Astrocyte (in vitro differentiated cells and primary cell): Measurements from ENCODE around the gene C10orf90. TPM values are rescaled to one million over a fixed set of nuclear protein-coding genes. Genes with fewer than 3 reads are reported as not detected.

Experiments
- DNase-seq: peaks from one replicate; pipeline ENCODE4 v3.0.0-alpha.2; 2010; ENCODE audit warnings: low read depth
- FAIRE-seq: peaks from 2 replicates; lab custom pipeline; 2011; peaks lifted over from hg19 to GRCh38; lab: Jason Lieb, UNC
- H2AFZ ChIP-seq: 2 replicates; pipeline ENCODE4 v1.6.0; 2012; ENCODE audit warnings: low read depth, low read length, inconsistent platforms
- H3K27ac ChIP-seq: 2 replicates; pipeline ENCODE4 v1.5.1; 2011; ENCODE audit warnings: low read depth, low read length, inconsistent platforms
- H3K27me3 ChIP-seq: 2 replicates; pipeline ENCODE4 v1.6.0; 2011; ENCODE audit warnings: low read length, inconsistent platforms; ENCODE audit not compliant: insufficient read depth
- H3K36me3 ChIP-seq: 2 replicates; pipeline ENCODE4 v1.5.1; 2011; ENCODE audit warnings: low read length, inconsistent platforms; ENCODE audit not compliant: insufficient read depth
- H3K4me1 ChIP-seq: 2 replicates; pipeline ENCODE4 v1.5.1; 2011; ENCODE audit warnings: low read length, inconsistent platforms; ENCODE audit not compliant: insufficient read depth
- H3K4me2 ChIP-seq: 2 replicates; pipeline ENCODE4 v1.6.0; 2012; ENCODE audit warnings: low read length, inconsistent platforms
- H3K4me3 ChIP-seq: 2 replicates; pipeline ENCODE4 v1.5.1; 2011; ENCODE audit warnings: low read depth, mild to moderate bottlenecking, low read length, inconsistent platforms; ENCODE audit not compliant: insufficient read depth
- H3K79me2 ChIP-seq: 2 replicates; pipeline ENCODE4 v1.6.0; 2012; ENCODE audit warnings: mild to moderate bottlenecking, low read length, inconsistent platforms; ENCODE audit not compliant: insufficient read depth
- H3K9ac ChIP-seq: 2 replicates; pipeline ENCODE4 v1.6.0; 2012; ENCODE audit warnings: mild to moderate bottlenecking, low read length, inconsistent platforms
- H3K9me3 ChIP-seq: 2 replicates; pipeline ENCODE4 v1.5.1; 2012; ENCODE audit warnings: low read depth, mild to moderate bottlenecking, low read length, inconsistent platforms; ENCODE audit not compliant: insufficient read depth
- H4K20me1 ChIP-seq: 2 replicates; pipeline ENCODE4 v1.6.0; 2012; ENCODE audit warnings: low read length, inconsistent platforms; ENCODE audit not compliant: insufficient read depth
- H3K27ac Mint-ChIP-seq: one replicate; pipeline ENCODE4 v1.8.0; 2021; ENCODE audit warnings: mild to moderate bottlenecking, mixed read lengths; ENCODE audit not compliant: unreplicated experiment
- H3K27me3 Mint-ChIP-seq: one replicate; pipeline ENCODE4 v1.8.0; 2021; ENCODE audit warnings: low read depth, mixed read lengths; ENCODE audit not compliant: unreplicated experiment
- H3K36me3 Mint-ChIP-seq: one replicate; pipeline ENCODE4 v1.8.0; 2021; ENCODE audit warnings: low read depth, mixed read lengths; ENCODE audit not compliant: unreplicated experiment
- H3K4me1 Mint-ChIP-seq: one replicate; pipeline ENCODE4 v1.8.0; 2021; ENCODE audit warnings: low read depth, mixed read lengths; ENCODE audit not compliant: unreplicated experiment
- H3K4me3 Mint-ChIP-seq: one replicate; pipeline ENCODE4 v1.8.0; 2021; ENCODE audit warnings: mild to moderate bottlenecking, moderate library complexity, mixed read lengths; ENCODE audit not compliant: unreplicated experiment
- H3K9me3 Mint-ChIP-seq: one replicate; pipeline ENCODE4 v1.8.0; 2021; ENCODE audit warnings: mild to moderate bottlenecking, mixed read lengths; ENCODE audit not compliant: unreplicated experiment
- EZH2 ChIP-seq: IDR thresholded peaks from 2 replicates; pipeline ENCODE4 v1.6.1; 2012; ENCODE audit warnings: mild to moderate bottlenecking, low read length, inconsistent platforms; ENCODE audit not compliant: insufficient read depth
- total RNA-seq: library from RNA; stranded (reverse); gene quantifications from 2 replicates; pipeline ENCODE4 v1.2.1, GENCODE V29; 2021
- TF ChIP-seq, protein P1 (sequence below): IDR thresholded peaks from 2 replicates; pipeline ENCODE4 v1.5.1; 2011; ENCODE audit warnings: low read depth, mild to moderate bottlenecking, inconsistent platforms, low read length, moderate library complexity; ENCODE audit not compliant: insufficient read depth

Gene C10orf90
- total RNA-seq, 1 donor from 2014 or later: not detected

DNA sequence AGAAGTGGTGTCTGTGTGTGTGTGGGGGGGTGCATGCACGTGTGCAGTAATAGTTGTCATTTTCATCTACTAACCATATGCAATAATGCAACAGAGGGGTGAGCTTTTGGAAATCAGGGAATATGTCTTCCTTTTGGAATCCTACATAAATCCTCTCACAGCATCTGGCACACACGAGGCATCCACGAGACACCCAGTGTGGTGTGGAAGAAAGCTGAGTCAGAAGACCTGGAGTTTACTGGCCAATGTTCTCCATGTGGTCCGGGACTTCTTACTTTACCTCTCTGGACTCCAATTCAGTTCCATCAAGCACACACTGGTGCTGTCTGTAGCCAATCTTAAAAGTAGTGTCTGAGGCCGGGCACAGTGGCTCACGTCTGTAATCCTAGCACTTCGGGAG is 43.1 kb upstream of the C10orf90 start:
- H4K20me1 ChIP-seq: no peaks in the 10 kb centered on the region
- no peaks in the 10 kb centered on the region for H3K36me3 Mint-ChIP-seq
- H3K27me3 ChIP-seq: peaks cover 17% of the 10 kb centered on the region
- no peak overlapping the region for H3K9ac ChIP-seq
- no peak for FAIRE-seq
- no peak overlapping the region for H3K4me3 Mint-ChIP-seq
- no peak for TF ChIP-seq EZH2
- TF ChIP-seq, protein P1, sequence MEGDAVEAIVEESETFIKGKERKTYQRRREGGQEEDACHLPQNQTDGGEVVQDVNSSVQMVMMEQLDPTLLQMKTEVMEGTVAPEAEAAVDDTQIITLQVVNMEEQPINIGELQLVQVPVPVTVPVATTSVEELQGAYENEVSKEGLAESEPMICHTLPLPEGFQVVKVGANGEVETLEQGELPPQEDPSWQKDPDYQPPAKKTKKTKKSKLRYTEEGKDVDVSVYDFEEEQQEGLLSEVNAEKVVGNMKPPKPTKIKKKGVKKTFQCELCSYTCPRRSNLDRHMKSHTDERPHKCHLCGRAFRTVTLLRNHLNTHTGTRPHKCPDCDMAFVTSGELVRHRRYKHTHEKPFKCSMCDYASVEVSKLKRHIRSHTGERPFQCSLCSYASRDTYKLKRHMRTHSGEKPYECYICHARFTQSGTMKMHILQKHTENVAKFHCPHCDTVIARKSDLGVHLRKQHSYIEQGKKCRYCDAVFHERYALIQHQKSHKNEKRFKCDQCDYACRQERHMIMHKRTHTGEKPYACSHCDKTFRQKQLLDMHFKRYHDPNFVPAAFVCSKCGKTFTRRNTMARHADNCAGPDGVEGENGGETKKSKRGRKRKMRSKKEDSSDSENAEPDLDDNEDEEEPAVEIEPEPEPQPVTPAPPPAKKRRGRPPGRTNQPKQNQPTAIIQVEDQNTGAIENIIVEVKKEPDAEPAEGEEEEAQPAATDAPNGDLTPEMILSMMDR: no peak
- H3K79me2 ChIP-seq: no peaks in the 10 kb centered on the region
- H2AFZ ChIP-seq: no peak overlapping the region
- DNase-seq: no peak
- H3K4me1 ChIP-seq: no peaks in the 10 kb centered on the region
- H3K4me3 ChIP-seq: no peak overlapping the region
- H3K4me1 Mint-ChIP-seq: peaks cover 2% of the 10 kb centered on the region
- H3K27ac Mint-ChIP-seq: no peak overlapping the region
- peaks cover 19% of the 10 kb centered on the region for H3K27me3 Mint-ChIP-seq
- H3K27ac ChIP-seq: no peak overlapping the region
- H3K9me3 Mint-ChIP-seq: peaks cover 2% of the 10 kb centered on the region
- H3K4me2 ChIP-seq: no peak overlapping the region
- no peaks in the 10 kb centered on the region for H3K36me3 ChIP-seq
- no peaks in the 10 kb centered on the region for H3K9me3 ChIP-seq

DNA sequence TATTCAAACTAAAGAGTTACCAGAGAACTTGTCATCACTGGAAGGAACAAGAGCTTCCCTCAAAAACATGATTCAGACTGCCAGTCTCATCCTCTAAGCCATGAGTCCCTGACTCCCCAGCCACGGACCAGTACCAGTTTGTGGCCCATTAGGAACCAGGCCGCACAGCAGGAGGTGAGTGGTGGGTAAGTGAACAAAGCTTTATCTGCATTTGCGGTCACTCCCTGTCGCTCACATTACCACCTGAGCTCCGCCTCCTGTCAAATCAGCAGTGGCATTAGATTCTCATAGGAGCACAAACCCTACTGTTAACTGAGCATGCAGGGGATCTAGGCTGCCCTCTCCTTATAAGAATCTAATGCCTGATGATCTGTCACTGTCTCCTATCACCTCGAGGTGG is 42.2 kb upstream of the C10orf90 start:
- Mint-ChIP-seq H3K36me3 (no peaks in the 10 kb centered on the region), H3K4me1 (peaks cover 2% of the 10 kb centered on the region), H3K4me3 (no peak overlapping the region), H3K27me3 (peaks cover 10% of the 10 kb centered on the region), H3K9me3 (peaks cover 2% of the 10 kb centered on the region), H3K27ac (no peak overlapping the region)
- peaks cover 12% of the 10 kb centered on the region for H3K27me3 ChIP-seq
- H3K4me2 ChIP-seq: no peak overlapping the region
- H3K9ac ChIP-seq: no peak overlapping the region
- H3K4me3 ChIP-seq: no peak overlapping the region
- DNase-seq: no peak
- no peaks in the 10 kb centered on the region for H3K79me2 ChIP-seq
- H2AFZ ChIP-seq: no peak overlapping the region
- H3K27ac ChIP-seq: no peak overlapping the region
- no peaks in the 10 kb centered on the region for H3K4me1 ChIP-seq
- TF ChIP-seq, protein P1: no peak
- no peak for TF ChIP-seq EZH2
- no peaks in the 10 kb centered on the region for H4K20me1 ChIP-seq
- FAIRE-seq: no peak
- no peaks in the 10 kb centered on the region for H3K36me3 ChIP-seq
- no peaks in the 10 kb centered on the region for H3K9me3 ChIP-seq

DNA sequence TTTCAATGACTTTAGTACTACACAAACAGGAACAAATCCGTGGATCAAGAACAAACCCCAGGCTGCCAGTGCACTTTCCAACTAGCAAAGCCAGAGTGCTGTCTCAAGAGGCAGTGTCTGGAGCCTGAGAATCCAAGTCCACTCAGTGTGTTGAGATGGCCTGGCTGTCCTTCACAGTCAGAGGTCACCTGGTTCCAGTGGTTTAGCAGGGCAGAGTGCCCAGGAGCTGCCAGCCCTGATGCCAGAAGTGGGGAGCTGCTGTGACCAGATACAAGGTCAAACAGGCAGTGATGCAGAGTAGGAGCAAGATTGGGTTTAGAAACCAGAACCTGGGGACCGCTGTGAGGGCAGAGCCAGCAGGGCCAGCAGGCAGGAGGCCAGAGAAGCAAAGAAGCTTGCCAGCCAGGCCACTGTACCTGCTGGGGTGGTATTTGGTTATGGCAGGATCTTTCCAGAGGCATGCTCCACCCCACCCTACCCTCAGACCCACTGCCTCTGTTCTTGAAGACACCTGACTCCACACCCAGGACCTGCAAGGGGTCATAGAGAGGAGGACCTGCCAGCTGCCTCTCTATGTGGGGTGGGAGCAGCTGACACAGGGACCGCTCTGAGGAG is 35.6 kb upstream of the C10orf90 start:
- Histone ChIP-seq H3K4me1 (peaks cover 5% of the 10 kb centered on the region), H3K9me3 (no peaks in the 10 kb centered on the region), H3K36me3 (no peaks in the 10 kb centered on the region), H3K27me3 (peaks cover 28% of the 10 kb centered on the region), H3K4me2 (no peak overlapping the region), H3K79me2 (no peaks in the 10 kb centered on the region), H3K9ac (no peak overlapping the region), H4K20me1 (no peaks in the 10 kb centered on the region), H3K27ac (no peak overlapping the region), H3K4me3 (no peak overlapping the region), H2AFZ (no peak overlapping the region)
- no peak overlapping the region for H3K4me3 Mint-ChIP-seq
- peaks cover 2% of the 10 kb centered on the region for H3K9me3 Mint-ChIP-seq
- no peaks in the 10 kb centered on the region for H3K36me3 Mint-ChIP-seq
- DNase-seq (no peak), FAIRE-seq (no peak)
- TF ChIP-seq, protein P1: no peak
- TF ChIP-seq EZH2: no peak
- peaks cover 21% of the 10 kb centered on the region for H3K27me3 Mint-ChIP-seq
- H3K27ac Mint-ChIP-seq: no peak overlapping the region
- peaks cover 18% of the 10 kb centered on the region for H3K4me1 Mint-ChIP-seq
